ENCODE data around the gene KRTAP5-7.

DNA sequence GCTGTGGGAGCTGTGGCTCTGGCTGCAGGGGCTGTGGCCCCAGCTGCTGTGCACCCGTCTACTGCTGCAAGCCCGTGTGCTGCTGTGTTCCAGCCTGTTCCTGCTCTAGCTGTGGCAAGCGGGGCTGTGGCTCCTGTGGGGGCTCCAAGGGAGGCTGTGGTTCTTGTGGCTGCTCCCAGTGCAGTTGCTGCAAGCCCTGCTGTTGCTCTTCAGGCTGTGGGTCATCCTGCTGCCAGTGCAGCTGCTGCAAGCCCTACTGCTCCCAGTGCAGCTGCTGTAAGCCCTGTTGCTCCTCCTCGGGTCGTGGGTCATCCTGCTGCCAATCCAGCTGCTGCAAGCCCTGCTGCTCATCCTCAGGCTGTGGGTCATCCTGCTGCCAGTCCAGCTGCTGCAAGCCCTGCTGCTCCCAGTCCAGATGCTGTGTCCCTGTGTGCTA lies 21.7 kb downstream of the KRTAP5-7 start:
- TF ChIP-seq POLR2AphosphoS5 (IDR thresholded peaks at IDR 0.05; ENCODE audit: insufficient read depth, low read depth, low read length) (no peak), POLR2A (IDR thresholded peaks at IDR 0.05; ENCODE audit: low read depth, low read length) (no peak), EZH2 (IDR thresholded peaks at IDR 0.05; ENCODE audit: borderline replicate concordance, low read depth, low read length, severe bottlenecking) (no peak)
- TF ChIP-seq, protein P1, sequence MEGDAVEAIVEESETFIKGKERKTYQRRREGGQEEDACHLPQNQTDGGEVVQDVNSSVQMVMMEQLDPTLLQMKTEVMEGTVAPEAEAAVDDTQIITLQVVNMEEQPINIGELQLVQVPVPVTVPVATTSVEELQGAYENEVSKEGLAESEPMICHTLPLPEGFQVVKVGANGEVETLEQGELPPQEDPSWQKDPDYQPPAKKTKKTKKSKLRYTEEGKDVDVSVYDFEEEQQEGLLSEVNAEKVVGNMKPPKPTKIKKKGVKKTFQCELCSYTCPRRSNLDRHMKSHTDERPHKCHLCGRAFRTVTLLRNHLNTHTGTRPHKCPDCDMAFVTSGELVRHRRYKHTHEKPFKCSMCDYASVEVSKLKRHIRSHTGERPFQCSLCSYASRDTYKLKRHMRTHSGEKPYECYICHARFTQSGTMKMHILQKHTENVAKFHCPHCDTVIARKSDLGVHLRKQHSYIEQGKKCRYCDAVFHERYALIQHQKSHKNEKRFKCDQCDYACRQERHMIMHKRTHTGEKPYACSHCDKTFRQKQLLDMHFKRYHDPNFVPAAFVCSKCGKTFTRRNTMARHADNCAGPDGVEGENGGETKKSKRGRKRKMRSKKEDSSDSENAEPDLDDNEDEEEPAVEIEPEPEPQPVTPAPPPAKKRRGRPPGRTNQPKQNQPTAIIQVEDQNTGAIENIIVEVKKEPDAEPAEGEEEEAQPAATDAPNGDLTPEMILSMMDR (IDR thresholded peaks at IDR 0.05; ENCODE audit: extremely low read depth in 1 of 2, insufficient read depth in 1 of 2, low read depth in 1 of 2, low read length in 2 of 2), result no peak

All from endothelial cell of umbilical vein (primary cell).